ENCODE results near the gene SIM2.
A peak's percentile ranks its signal among the peaks of the same experiment; 100 is the strongest.

The SIM2 gene

GRCh38 chr21:36713746-36714145, 14.8 kb downstream of the SIM2 start:
- H3K4me1 ChIP-seq (ENCODE audit: control insufficient read depth, insufficient read depth, low read length) = peaks cover 14% of the 10 kb centered on the region
- no peak overlapping the region for H3K4me3 ChIP-seq (ENCODE audit: low read length)
- H3K9me3 ChIP-seq (ENCODE audit: control insufficient read depth, low read length) = no peaks in the 10 kb centered on the region
- H3K27me3 ChIP-seq (ENCODE audit: control insufficient read depth, insufficient read depth, low read length) = peaks cover 30% of the 10 kb centered on the region
- no peaks in the 10 kb centered on the region for H3K36me3 ChIP-seq (ENCODE audit: control insufficient read depth, insufficient read depth, low read length)
- H3K9ac ChIP-seq (ENCODE audit: low read length) = no peak overlapping the region

GRCh38 chr21:36716387-36716786, 17.5 kb downstream of the SIM2 start:
- Histone ChIP-seq H3K4me3 (ENCODE audit: low read length) (no peak overlapping the region), H3K9me3 (ENCODE audit: control insufficient read depth, low read length) (no peaks in the 10 kb centered on the region), H3K9ac (ENCODE audit: low read length) (no peak overlapping the region), H3K36me3 (ENCODE audit: control insufficient read depth, insufficient read depth, low read length) (no peaks in the 10 kb centered on the region), H3K27me3 (ENCODE audit: control insufficient read depth, insufficient read depth, low read length) (peaks cover 9% of the 10 kb centered on the region), H3K4me1 (ENCODE audit: control insufficient read depth, insufficient read depth, low read length) (peaks cover 18% of the 10 kb centered on the region)

GRCh38 chr21:36716836-36717235, 17.9 kb downstream of the SIM2 start:
- Histone ChIP-seq H3K9me3 (ENCODE audit: control insufficient read depth, low read length) (no peaks in the 10 kb centered on the region), H3K4me1 (ENCODE audit: control insufficient read depth, insufficient read depth, low read length) (peaks cover 18% of the 10 kb centered on the region)

DNA sequence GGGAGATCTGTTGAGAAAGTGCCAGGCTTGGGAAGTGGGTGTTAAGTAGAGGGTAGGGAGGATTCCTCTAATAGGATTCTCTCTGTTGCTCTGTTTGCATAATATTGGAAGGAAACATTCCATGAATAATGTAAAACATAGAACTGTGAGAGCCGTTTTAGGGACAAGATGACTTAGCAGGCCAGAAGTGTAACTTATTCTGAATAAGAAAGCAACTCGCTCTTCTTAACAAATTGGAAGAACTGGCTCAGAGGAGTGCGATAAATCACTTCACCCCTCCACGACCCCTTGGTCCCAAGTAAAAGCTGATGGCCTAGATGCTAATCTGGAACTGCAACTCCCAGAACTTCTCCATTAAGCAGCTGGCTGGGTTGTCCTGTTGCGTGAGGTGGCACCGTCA, 19.1 kb downstream of the SIM2 start:
- H3K9me3 ChIP-seq (ENCODE audit: control insufficient read depth, low read length) = no peaks in the 10 kb centered on the region
- peaks cover 18% of the 10 kb centered on the region for H3K4me1 ChIP-seq (ENCODE audit: control insufficient read depth, insufficient read depth, low read length)
- peaks cover 3% of the 10 kb centered on the region for H3K27me3 ChIP-seq (ENCODE audit: control insufficient read depth, insufficient read depth, low read length)
- no peaks in the 10 kb centered on the region for H3K36me3 ChIP-seq (ENCODE audit: control insufficient read depth, insufficient read depth, low read length)
- H3K9ac ChIP-seq (ENCODE audit: low read length) = no peak overlapping the region
- H3K4me3 ChIP-seq (ENCODE audit: low read length) = no peak overlapping the region

More at GRCh38 chr21:36716836-36717235, 17.9 kb downstream of the SIM2 start:
- H3K36me3 ChIP-seq (ENCODE audit: control insufficient read depth, insufficient read depth, low read length) = no peaks in the 10 kb centered on the region
- H3K9ac ChIP-seq (ENCODE audit: low read length) = no peak overlapping the region
- H3K4me3 ChIP-seq (ENCODE audit: low read length) = no peak overlapping the region
- peaks cover 9% of the 10 kb centered on the region for H3K27me3 ChIP-seq (ENCODE audit: control insufficient read depth, insufficient read depth, low read length)

GRCh38 chr21:36718951-36719501, 20.1 kb downstream of the SIM2 start:
- Histone ChIP-seq H3K4me1 (ENCODE audit: control insufficient read depth, insufficient read depth, low read length) (peaks cover 18% of the 10 kb centered on the region), H3K36me3 (ENCODE audit: control insufficient read depth, insufficient read depth, low read length) (no peaks in the 10 kb centered on the region), H3K4me3 (ENCODE audit: low read length) (no peak overlapping the region), H3K9me3 (ENCODE audit: control insufficient read depth, low read length) (no peaks in the 10 kb centered on the region), H3K27me3 (ENCODE audit: control insufficient read depth, insufficient read depth, low read length) (peaks cover 3% of the 10 kb centered on the region), H3K9ac (ENCODE audit: low read length) (peak overlapping the region; percentile 67)

GRCh38 chr21:36719614-36720013, 20.7 kb downstream of the SIM2 start:
- H3K4me3 ChIP-seq (ENCODE audit: low read length) = no peak overlapping the region
- H3K27me3 ChIP-seq (ENCODE audit: control insufficient read depth, insufficient read depth, low read length) = peaks cover 3% of the 10 kb centered on the region
- H3K36me3 ChIP-seq (ENCODE audit: control insufficient read depth, insufficient read depth, low read length) = no peaks in the 10 kb centered on the region
- peak overlapping the region; percentile 67 for H3K9ac ChIP-seq (ENCODE audit: low read length)
- H3K4me1 ChIP-seq (ENCODE audit: control insufficient read depth, insufficient read depth, low read length) = peaks cover 18% of the 10 kb centered on the region
- H3K9me3 ChIP-seq (ENCODE audit: control insufficient read depth, low read length) = no peaks in the 10 kb centered on the region

GRCh38 chr21:36721817-36722216, 22.9 kb downstream of the SIM2 start:
- no peak overlapping the region for H3K9ac ChIP-seq (ENCODE audit: low read length)
- H3K27me3 ChIP-seq (ENCODE audit: control insufficient read depth, insufficient read depth, low read length) = no peaks in the 10 kb centered on the region
- no peaks in the 10 kb centered on the region for H3K36me3 ChIP-seq (ENCODE audit: control insufficient read depth, insufficient read depth, low read length)
- peaks cover 18% of the 10 kb centered on the region for H3K4me1 ChIP-seq (ENCODE audit: control insufficient read depth, insufficient read depth, low read length)
- no peaks in the 10 kb centered on the region for H3K9me3 ChIP-seq (ENCODE audit: control insufficient read depth, low read length)
- no peak overlapping the region for H3K4me3 ChIP-seq (ENCODE audit: low read length)

- H3K4me3 ChIP-seq (ENCODE audit: low read length) = no peak overlapping the region
- H3K4me1 ChIP-seq (ENCODE audit: control insufficient read depth, insufficient read depth, low read length) = peaks cover 18% of the 10 kb centered on the region
- no peaks in the 10 kb centered on the region for H3K36me3 ChIP-seq (ENCODE audit: control insufficient read depth, insufficient read depth, low read length)
- no peaks in the 10 kb centered on the region for H3K27me3 ChIP-seq (ENCODE audit: control insufficient read depth, insufficient read depth, low read length)
- H3K9ac ChIP-seq (ENCODE audit: low read length) = no peak overlapping the region
- H3K9me3 ChIP-seq (ENCODE audit: control insufficient read depth, low read length) = no peaks in the 10 kb centered on the region
Observed at GRCh38 chr21:36722370-36723368, 23.8 kb downstream of the SIM2 start.

DNA sequence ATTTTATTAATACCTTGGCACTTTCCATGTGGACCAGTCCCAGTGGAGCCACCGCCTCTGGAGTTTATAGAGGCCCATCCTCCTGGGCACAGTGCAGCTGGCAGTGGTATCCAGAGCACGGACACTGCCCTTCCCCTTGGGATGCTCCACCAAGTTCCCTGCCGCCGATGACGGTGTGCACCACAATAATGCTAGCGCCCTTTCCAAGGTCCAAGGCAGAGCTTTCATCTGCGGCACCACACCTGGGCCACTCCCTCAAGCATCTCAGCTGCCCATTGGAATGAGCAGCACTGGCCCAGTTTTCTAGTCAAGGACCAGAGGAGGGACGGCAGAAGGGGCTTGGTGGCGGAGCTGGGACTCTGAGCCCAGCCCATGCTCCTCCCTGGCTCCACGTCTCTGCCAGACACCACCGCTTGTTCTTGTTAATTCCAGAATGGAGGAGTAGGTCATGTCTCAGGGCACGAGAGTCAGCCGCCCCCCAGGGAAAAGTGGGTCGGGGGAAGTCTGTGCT, 24.5 kb downstream of the SIM2 start:
- Histone ChIP-seq H3K9ac (ENCODE audit: low read length) (no peak overlapping the region), H3K36me3 (ENCODE audit: control insufficient read depth, insufficient read depth, low read length) (no peaks in the 10 kb centered on the region), H3K27me3 (ENCODE audit: control insufficient read depth, insufficient read depth, low read length) (no peaks in the 10 kb centered on the region), H3K4me3 (ENCODE audit: low read length) (no peak overlapping the region), H3K4me1 (ENCODE audit: control insufficient read depth, insufficient read depth, low read length) (peaks cover 16% of the 10 kb centered on the region), H3K9me3 (ENCODE audit: control insufficient read depth, low read length) (no peaks in the 10 kb centered on the region)

GRCh38 chr21:36724660-36725059, 25.7 kb downstream of the SIM2 start:
- no peaks in the 10 kb centered on the region for H3K27me3 ChIP-seq (ENCODE audit: control insufficient read depth, insufficient read depth, low read length)
- H3K4me3 ChIP-seq (ENCODE audit: low read length) = no peak overlapping the region
- H3K4me1 ChIP-seq (ENCODE audit: control insufficient read depth, insufficient read depth, low read length) = peaks cover 5% of the 10 kb centered on the region
- no peak overlapping the region for H3K9ac ChIP-seq (ENCODE audit: low read length)
- H3K9me3 ChIP-seq (ENCODE audit: control insufficient read depth, low read length) = no peaks in the 10 kb centered on the region
- no peaks in the 10 kb centered on the region for H3K36me3 ChIP-seq (ENCODE audit: control insufficient read depth, insufficient read depth, low read length)

GRCh38 chr21:36725793-36726386, 27.0 kb downstream of the SIM2 start:
- Histone ChIP-seq H3K9me3 (ENCODE audit: control insufficient read depth, low read length) (no peaks in the 10 kb centered on the region), H3K9ac (ENCODE audit: low read length) (no peak overlapping the region), H3K4me1 (ENCODE audit: control insufficient read depth, insufficient read depth, low read length) (peaks cover 3% of the 10 kb centered on the region), H3K36me3 (ENCODE audit: control insufficient read depth, insufficient read depth, low read length) (no peaks in the 10 kb centered on the region), H3K27me3 (ENCODE audit: control insufficient read depth, insufficient read depth, low read length) (peaks cover 6% of the 10 kb centered on the region), H3K4me3 (ENCODE audit: low read length) (no peak overlapping the region)

GRCh38 chr21:36727866-36728265, 29.0 kb downstream of the SIM2 start:
- Histone ChIP-seq H3K9me3 (ENCODE audit: control insufficient read depth, low read length) (no peaks in the 10 kb centered on the region), H3K4me3 (ENCODE audit: low read length) (no peak overlapping the region), H3K9ac (ENCODE audit: low read length) (no peak overlapping the region), H3K4me1 (ENCODE audit: control insufficient read depth, insufficient read depth, low read length) (peaks cover 6% of the 10 kb centered on the region), H3K36me3 (ENCODE audit: control insufficient read depth, insufficient read depth, low read length) (no peaks in the 10 kb centered on the region), H3K27me3 (ENCODE audit: control insufficient read depth, insufficient read depth, low read length) (peaks cover 13% of the 10 kb centered on the region)

Measured in mucosa of stomach (tissue), 1 donor.